Cortex of kidney (tissue), 1 donor: ENCODE measurements around the gene POP5.

ENCODE experiments used
- DNase-seq: peaks from one replicate; lab custom pipeline; 2025; lab: John Stamatoyannopoulos, UW

Gene POP5

GRCh38 chr12:120588948-120589930 is 8.0 kb upstream of the POP5 start:
- DNase-seq = no peak

DNA sequence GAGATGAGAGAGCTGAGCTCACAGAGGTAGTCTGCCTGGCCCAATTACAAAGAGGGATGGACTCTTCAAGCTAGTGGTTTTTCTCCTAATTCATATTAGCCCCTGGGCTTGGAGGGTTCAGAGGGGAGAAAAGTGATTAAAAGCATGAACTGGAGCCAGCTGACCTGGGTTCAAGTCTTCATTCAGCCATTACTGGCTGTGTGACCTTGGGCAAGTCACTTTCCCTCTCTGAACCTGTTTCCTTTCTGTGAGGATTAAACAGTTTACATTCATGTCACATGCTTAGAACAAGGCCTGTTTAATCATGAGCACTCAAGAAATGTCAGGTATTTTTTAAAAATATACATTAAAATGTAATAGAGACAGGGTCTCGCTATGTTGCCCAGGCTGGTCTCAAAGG is 7.2 kb upstream of the POP5 start:
- DNase-seq = no peak

GRCh38 chr12:120586860-120587259 is 5.7 kb upstream of the POP5 start:
- DNase-seq = no peak

GRCh38 chr12:120586206-120586605 is 5.0 kb upstream of the POP5 start:
- no peak for DNase-seq

DNA sequence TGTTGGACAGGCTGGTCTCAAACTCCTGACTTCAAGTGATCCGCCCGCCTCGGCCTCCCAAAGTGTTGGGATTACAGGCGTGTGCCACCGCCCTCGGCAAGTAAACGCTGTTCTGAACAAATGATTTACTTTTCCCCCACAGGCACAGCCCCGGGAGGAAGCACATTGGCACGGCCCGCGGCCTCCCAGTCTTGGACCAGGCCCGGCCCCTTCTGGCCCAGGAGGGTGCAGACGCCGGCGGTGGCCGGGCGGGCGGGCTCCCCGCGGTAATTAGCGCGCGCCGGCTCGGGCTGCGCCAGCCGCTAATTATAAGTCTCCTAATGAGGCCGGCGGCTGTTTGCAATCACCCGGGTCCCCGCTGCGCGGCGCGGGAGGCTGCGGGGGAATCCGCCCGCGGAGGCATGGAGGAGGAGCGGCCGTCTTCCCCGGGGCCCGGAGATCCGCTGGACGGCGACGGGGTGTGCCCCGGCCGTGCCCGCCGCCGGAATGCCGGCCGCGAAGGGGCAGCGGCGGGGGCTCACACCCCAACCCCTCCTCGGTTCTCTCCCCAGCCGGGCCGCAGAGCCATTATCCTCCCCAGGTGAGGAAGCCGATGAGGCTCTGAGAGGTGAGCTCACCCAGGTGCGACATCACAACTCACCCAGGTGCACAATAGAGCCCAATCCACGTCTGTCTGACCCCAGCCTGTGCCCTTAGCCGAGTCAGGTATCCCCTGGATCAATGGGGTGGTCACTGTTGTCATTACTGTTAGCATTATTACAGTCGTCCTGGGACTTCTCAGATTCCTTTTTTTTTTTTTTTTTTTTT is 3.3 kb upstream of the POP5 start:
- no peak for DNase-seq

- no peak for DNase-seq
These were observed 2.4 kb upstream of the POP5 start for GRCh38 chr12:120583478-120584030.

- DNase-seq = no peak
These were observed 796 bp upstream of the POP5 start for GRCh38 chr12:120581998-120582397.

DNA sequence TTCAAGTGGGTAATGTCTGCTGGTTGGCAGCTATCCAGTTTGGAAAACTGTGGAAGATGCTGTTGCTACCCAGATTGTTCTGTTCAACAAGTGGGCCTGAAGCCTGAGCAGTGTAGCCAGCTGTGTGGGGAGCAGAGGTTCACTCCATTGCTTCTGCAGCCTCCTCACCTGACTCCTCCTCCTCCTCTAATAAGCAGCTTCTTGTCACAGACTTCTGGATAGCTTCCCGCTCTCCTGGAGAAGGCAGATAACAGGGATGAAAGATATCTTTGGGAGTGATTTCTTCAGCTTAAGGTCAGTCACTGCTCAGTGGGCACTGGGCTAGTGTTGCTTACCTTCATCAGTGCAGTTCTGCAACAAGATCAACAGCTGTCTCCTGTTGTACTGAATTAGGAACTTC is 2.0 kb downstream of the POP5 start:
- DNase-seq = no peak

- no peak for DNase-seq
These were observed 7.1 kb downstream of the POP5 start for GRCh38 chr12:120574106-120574505.

DNA sequence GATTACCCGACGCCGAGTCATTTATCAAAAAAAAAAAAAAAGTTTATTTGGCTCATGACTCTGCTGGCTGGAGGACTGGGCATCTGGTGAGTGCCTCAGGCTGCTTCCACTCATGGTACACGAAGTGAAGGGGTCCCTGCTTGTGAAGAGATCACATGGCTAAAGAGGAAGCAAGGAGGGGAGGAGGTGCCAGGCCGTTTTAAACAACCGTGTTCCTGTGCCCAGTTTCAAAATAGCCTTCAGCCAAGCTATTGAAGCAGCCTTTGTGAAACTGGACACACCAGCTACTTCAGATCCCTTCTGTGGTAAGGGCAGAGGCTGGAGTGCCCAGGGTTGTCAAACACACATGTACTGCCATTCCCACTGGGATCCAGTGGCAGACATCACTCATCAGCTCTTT is 7.6 kb downstream of the POP5 start:
- DNase-seq = no peak

GRCh38 chr12:120571299-120571698 is 9.9 kb downstream of the POP5 start:
- DNase-seq = no peak

GRCh38 chr12:120563495-120563894 is 17.7 kb downstream of the POP5 start:
- no peak for DNase-seq

DNA sequence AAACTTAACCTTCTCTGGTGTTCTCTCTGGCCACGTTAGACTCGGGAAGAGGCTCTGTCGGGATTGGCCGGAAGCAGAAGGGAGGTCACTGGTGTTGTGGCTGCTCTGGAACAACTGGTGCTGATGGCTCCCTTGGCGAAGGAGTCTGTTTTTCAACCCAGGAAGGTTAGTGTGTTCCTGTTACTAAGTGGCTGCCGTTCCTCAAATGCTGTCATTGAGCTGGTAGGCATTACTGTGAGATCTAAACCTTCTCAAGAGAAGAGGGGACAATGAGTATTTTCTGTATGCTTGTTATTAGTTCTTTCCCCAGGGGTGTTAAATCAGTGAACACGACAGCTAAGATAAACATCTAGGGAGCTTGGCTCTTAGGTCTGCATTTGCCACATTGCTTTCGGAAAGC is 18.3 kb downstream of the POP5 start:
- no peak for DNase-seq

DNA sequence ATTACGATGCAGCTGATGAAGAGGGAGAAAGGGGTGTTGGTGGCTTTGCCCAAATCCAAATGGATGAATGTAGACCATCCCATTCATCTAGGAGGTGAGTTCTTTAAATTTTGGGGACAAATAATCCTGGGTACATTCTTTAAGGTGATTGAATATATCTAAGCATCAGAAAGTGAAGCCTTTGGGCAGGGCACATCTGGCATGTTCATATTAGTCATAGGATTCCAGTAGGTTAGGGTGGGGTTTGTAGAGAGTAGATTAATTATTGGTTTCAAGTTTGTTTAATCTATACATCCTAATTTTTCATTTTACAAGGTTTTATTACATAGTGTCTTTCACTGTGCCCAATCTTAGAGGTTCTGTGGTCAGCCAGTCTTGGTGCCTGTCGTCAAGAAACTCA is 23.6 kb downstream of the POP5 start:
- DNase-seq = no peak

DNA sequence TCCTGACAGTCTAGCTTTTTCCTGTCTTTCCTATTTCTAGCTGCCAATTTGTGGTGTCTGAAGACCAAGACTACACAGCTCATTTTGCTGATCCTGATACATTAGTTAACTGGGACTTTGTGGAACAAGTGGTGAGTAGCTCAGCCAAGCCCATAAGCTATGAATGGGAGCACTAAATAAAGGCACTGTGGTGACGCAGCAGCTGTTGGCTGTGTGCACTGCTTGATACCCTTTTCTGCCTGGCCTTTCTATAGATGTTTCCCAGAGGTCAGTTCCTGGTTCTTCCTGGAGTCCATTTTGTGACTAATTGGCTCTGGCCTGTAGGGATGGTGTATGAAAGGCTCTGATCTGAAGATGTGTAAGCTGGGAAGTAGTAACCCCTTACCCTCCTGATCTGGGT is 26.5 kb downstream of the POP5 start:
- DNase-seq = no peak

GRCh38 chr12:120546050-120546386 is 35.2 kb downstream of the POP5 start:
- DNase-seq = no peak

GRCh38 chr12:120544691-120545090 is 36.5 kb downstream of the POP5 start:
- no peak for DNase-seq

- no peak for DNase-seq
These were observed 39.0 kb downstream of the POP5 start for GRCh38 chr12:120542166-120542565.

- no peak for DNase-seq
These were observed 40.8 kb downstream of the POP5 start for GRCh38 chr12:120540445-120540844.

DNA sequence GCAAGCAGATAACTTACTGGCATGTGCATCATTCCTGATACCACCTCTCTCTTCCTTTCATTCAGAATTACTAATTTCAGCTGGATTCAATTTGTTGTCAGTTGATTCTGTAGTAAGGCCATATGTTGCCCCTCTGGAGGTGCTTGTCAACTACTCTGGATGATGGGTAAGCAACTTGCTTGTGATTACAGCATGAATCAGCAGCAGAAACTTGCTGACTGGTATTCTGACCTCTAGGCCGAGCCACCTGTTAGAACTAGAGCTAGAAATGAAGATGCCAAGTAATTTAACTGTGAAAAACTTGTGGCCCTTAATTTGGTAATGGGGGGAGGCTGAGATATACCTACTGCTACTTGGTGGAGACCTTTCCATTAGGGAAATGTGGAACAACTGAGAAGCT is 41.9 kb downstream of the POP5 start:
- no peak for DNase-seq

GRCh38 chr12:120538281-120539156 is 42.7 kb downstream of the POP5 start:
- DNase-seq = no peak

- no peak for DNase-seq
These were observed 43.4 kb downstream of the POP5 start for GRCh38 chr12:120537856-120538220.
